Vagina (tissue), 2 donors: ENCODE measurements around the gene AHCYL2.
"Not testable (repeated sequence)": the region's sequence is repeated elsewhere in the genome, so short reads cannot be mapped to it uniquely, and the experiment has no call there.

ENCODE experiments used
- POLR2A ChIP-seq, 2 donors: fragments of 450-650 bp; IDR thresholded peaks; one replicate each; pipeline ENCODE4 v1.6.1; 2017; ENCODE audit warnings: antibody characterized with exemption in 2 of 2, mild to moderate bottlenecking in 2 of 2, moderate library complexity in 2 of 2
- TF ChIP-seq, protein P1 (sequence below), 3 experiments: fragments of 450-650 bp in 2 of 3; fragments of 200-600 bp in 1 of 3; sonication (generic) in 1 of 3; IDR thresholded peaks; one replicate each; pipeline ENCODE4 v1.5.1; 2017 to 2019; ENCODE audit warnings: antibody characterized with exemption in 3 of 3, mild to moderate bottlenecking in 2 of 3, moderate library complexity in 2 of 3

- TF ChIP-seq, protein P1, sequence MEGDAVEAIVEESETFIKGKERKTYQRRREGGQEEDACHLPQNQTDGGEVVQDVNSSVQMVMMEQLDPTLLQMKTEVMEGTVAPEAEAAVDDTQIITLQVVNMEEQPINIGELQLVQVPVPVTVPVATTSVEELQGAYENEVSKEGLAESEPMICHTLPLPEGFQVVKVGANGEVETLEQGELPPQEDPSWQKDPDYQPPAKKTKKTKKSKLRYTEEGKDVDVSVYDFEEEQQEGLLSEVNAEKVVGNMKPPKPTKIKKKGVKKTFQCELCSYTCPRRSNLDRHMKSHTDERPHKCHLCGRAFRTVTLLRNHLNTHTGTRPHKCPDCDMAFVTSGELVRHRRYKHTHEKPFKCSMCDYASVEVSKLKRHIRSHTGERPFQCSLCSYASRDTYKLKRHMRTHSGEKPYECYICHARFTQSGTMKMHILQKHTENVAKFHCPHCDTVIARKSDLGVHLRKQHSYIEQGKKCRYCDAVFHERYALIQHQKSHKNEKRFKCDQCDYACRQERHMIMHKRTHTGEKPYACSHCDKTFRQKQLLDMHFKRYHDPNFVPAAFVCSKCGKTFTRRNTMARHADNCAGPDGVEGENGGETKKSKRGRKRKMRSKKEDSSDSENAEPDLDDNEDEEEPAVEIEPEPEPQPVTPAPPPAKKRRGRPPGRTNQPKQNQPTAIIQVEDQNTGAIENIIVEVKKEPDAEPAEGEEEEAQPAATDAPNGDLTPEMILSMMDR (IDR thresholded peaks at IDR 0.05): not testable (repeated sequence)
- not testable (repeated sequence) for TF ChIP-seq POLR2A (IDR thresholded peaks at IDR 0.05)
These were observed 27.8 kb downstream of the AHCYL2 start for GRCh38 chr7:129252603-129253002.
